HCT116 (cell line): ENCODE results near the gene MEF2B. TPM values are rescaled to one million over a fixed set of nuclear protein-coding genes. Genes with fewer than 3 reads are reported as not detected.
A peak's percentile ranks its signal among the peaks of the same experiment; 100 is the strongest.

Source experiments
- ATAC-seq: fragments of 200-7000 bp; cut with Tn5 transposase; 2 replicates; pipeline ENCODE4 v1.9.1; 2020; ENCODE audit warnings: mild to moderate bottlenecking, moderate library complexity
- BruUV-seq: library from RNA; stranded (reverse); fragments of 400-500 nt; replicated peaks from 2 replicates; lab custom pipeline; 2021; lab: Mats Ljungman, UMichigan
- CTCF ChIA-PET: fragments of 300-600 bp; sonication (Branson Sonifier 250); formaldehyde crosslinking; loops from one replicate; lab custom pipeline; 2021; ENCODE audit warnings: antibody characterized with exemption; lab: Charles Lee
- POLR2A ChIA-PET: fragments of 300-600, 350-600 bp; sonication (Branson Sonifier 250); formaldehyde crosslinking; loops from one replicate; lab custom pipeline; 2021; ENCODE audit warnings: antibody characterized with exemption; lab: Charles Lee
- RAD21 ChIA-PET, 2 experiments: fragments of 300-600 bp; sonication (Branson Sonifier 250); formaldehyde crosslinking; loops; one replicate each; lab custom pipeline; 2023; ENCODE audit warnings: low total read pairs in 2 of 2; ENCODE audit not compliant: uncharacterized antibody in 2 of 2, unreplicated experiment in 2 of 2, low non-redundant PET in 1 of 2; lab: Charles Lee
- DNase-seq: peaks from one replicate; pipeline ENCODE4 v3.0.0-alpha.2; 2010; ENCODE audit warnings: low read depth, low spot score
- H2AFZ ChIP-seq: fragments of 200-600 bp; shearing (Covaris generic), sonication (generic); 2 replicates; pipeline ENCODE4 v1.6.1; 2017; ENCODE audit warnings: low read depth, mixed run types, mixed read lengths, antibody characterized with exemption, low read length; ENCODE audit not compliant: poor library complexity, severe bottlenecking
- H3K27ac ChIP-seq: 2 replicates; pipeline ENCODE4 v1.5.1; 2012; ENCODE audit warnings: low read depth, low read length
- H3K27me3 ChIP-seq: fragments of 200-600 bp; sonication (generic); 2 replicates; pipeline ENCODE4 v1.6.1; 2016; ENCODE audit warnings: mixed run types, low read length, mixed read lengths; ENCODE audit not compliant: insufficient read depth
- H3K36me3 ChIP-seq, 2 experiments: fragments of 200-500 bp in 1 of 2; fragments of 200-600 bp in 1 of 2; sonication (Bioruptor generic) in 1 of 2; sonication (generic) in 1 of 2; 2 replicates each; pipeline versions ENCODE4 v1.5.1 to v1.6.1; 2014 to 2016; ENCODE audit warnings: low read length in 2 of 2, inconsistent platforms in 1 of 2, mixed read lengths in 1 of 2, mixed run types in 1 of 2; ENCODE audit not compliant: insufficient read depth in 2 of 2, control insufficient read depth in 1 of 2
- H3K4me1 ChIP-seq, 2 experiments: fragments of 200-600 bp in 1 of 2; sonication (generic) in 1 of 2; 2 replicates each; pipeline versions ENCODE4 v1.5.1 to v1.6.1; 2012 to 2017; ENCODE audit warnings: low read length in 2 of 2, inconsistent platforms in 1 of 2, mild to moderate bottlenecking in 1 of 2, mixed read lengths in 1 of 2, mixed run types in 1 of 2, moderate library complexity in 1 of 2; ENCODE audit not compliant: insufficient read depth in 2 of 2, control insufficient read depth in 1 of 2
- H3K4me2 ChIP-seq: fragments of 200-600 bp; sonication (generic); 2 replicates; pipeline ENCODE4 v1.6.1; 2017; ENCODE audit warnings: mixed run types, low read length, mixed read lengths
- H3K4me3 ChIP-seq, 2 experiments: fragments of 200-600 bp in 1 of 2; sonication (generic) in 1 of 2; replicated peaks in 1 of 2; 2 replicates each; pipeline ENCODE4 v1.5.1; 2011 to 2016; ENCODE audit warnings: low read length in 2 of 2, control low read depth in 1 of 2, low read depth in 1 of 2, mild to moderate bottlenecking in 1 of 2, mixed read lengths in 1 of 2, mixed run types in 1 of 2
- H3K79me2 ChIP-seq: fragments of 200-600 bp; sonication (generic); 2 replicates; pipeline ENCODE4 v1.6.1; 2017; ENCODE audit warnings: mild to moderate bottlenecking, mixed run types, low read length, moderate library complexity, mixed read lengths; ENCODE audit not compliant: insufficient read depth
- H3K9ac ChIP-seq: fragments of 200-600 bp; sonication (generic); 2 replicates; pipeline ENCODE4 v1.6.1; 2016; ENCODE audit warnings: low read length, mixed read lengths
- H3K9me2 ChIP-seq: fragments of 200-600 bp; sonication (generic), shearing (Covaris generic); 2 replicates; pipeline ENCODE4 v1.6.1; 2017; ENCODE audit warnings: mixed run types, mild to moderate bottlenecking, moderate library complexity; ENCODE audit not compliant: insufficient read depth
- H3K9me3 ChIP-seq, 2 experiments: fragments of 200-500 bp in 1 of 2; fragments of 200-600 bp in 1 of 2; sonication (Bioruptor generic) in 1 of 2; sonication (generic) in 1 of 2; 2 replicates each; pipeline ENCODE4 v1.6.1; 2014 to 2017; ENCODE audit warnings: low read length in 2 of 2, mixed read lengths in 2 of 2, inconsistent platforms in 1 of 2, low read depth in 1 of 2, mild to moderate bottlenecking in 1 of 2, mixed run types in 1 of 2, moderate library complexity in 1 of 2; ENCODE audit not compliant: control insufficient read depth in 1 of 2, insufficient read depth in 1 of 2
- H4K20me1 ChIP-seq: fragments of 200-600 bp; sonication (generic), shearing (Covaris generic); 2 replicates; pipeline ENCODE4 v1.6.1; 2017; ENCODE audit warnings: mixed run types, mild to moderate bottlenecking, moderate library complexity; ENCODE audit not compliant: insufficient read depth
- EZH2phosphoT487 ChIP-seq: fragments of 200-600 bp; IDR thresholded peaks from 2 replicates; pipeline ENCODE4 v1.6.1; 2018; ENCODE audit warnings: antibody characterized with exemption, borderline replicate concordance
- JUND ChIP-seq: IDR thresholded peaks from 2 replicates; pipeline ENCODE4 v1.6.1; 2012
- POLR2AphosphoS5 ChIP-seq: IDR thresholded peaks from 2 replicates; pipeline ENCODE4 v1.6.1; 2011; ENCODE audit warnings: mild to moderate bottlenecking, low read depth, low read length, moderate library complexity
- YY1 ChIP-seq: IDR thresholded peaks from 2 replicates; pipeline ENCODE4 v1.6.1; 2011; ENCODE audit warnings: low read length, low read depth, moderate library complexity, mild to moderate bottlenecking; ENCODE audit not compliant: insufficient replicate concordance; ENCODE audit errors: extremely low read depth
- ZNF274 ChIP-seq: fragments of 200-500 bp; sonication (Bioruptor generic); IDR thresholded peaks from 2 replicates; pipeline ENCODE4 v1.6.1; 2014; ENCODE audit warnings: mild to moderate bottlenecking, low read depth, low read length, inconsistent platforms
- intact Hi-C: fragments of 100-400 bp; cut with micrococcal nuclease; formaldehyde crosslinking; loops from 2 replicates; pipeline ENCODE4 v1.10.0; 2022
- total RNA-seq: library from RNA; stranded (reverse); gene quantifications from one replicate; pipeline ENCODE4 v1.2.1, GENCODE V29; 2021; ENCODE audit not compliant: unreplicated experiment
- TF ChIP-seq, protein P1 (sequence below): IDR thresholded peaks from 2 replicates; pipeline ENCODE4 v1.6.1; 2012; ENCODE audit warnings: low read depth

Gene MEF2B
- total RNA-seq, 1 experiment from 2014 or later: 7.9 TPM

DNA sequence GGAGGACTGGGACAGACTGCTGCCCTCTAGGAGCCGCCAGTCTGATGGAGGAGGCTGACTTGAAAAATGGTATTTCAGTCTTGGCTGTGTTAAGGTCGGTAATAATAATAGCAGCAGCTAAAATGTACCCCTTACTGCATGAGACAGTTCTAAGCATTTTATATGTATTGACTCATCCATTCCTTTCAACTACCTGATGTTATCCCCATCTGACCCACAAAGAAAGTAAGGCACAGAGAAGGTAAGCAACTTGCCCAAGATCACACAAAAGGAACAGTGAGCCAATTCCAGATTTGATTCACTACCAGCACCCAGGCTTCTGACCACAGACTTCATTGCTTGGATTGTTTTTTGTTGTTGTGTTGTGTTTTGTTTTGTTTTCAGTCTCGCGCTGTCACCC, 45.7 kb upstream of the MEF2B start (continued):
- TF ChIP-seq ZNF274: no peak
- no peak for TF ChIP-seq POLR2AphosphoS5
- TF ChIP-seq, protein P1, sequence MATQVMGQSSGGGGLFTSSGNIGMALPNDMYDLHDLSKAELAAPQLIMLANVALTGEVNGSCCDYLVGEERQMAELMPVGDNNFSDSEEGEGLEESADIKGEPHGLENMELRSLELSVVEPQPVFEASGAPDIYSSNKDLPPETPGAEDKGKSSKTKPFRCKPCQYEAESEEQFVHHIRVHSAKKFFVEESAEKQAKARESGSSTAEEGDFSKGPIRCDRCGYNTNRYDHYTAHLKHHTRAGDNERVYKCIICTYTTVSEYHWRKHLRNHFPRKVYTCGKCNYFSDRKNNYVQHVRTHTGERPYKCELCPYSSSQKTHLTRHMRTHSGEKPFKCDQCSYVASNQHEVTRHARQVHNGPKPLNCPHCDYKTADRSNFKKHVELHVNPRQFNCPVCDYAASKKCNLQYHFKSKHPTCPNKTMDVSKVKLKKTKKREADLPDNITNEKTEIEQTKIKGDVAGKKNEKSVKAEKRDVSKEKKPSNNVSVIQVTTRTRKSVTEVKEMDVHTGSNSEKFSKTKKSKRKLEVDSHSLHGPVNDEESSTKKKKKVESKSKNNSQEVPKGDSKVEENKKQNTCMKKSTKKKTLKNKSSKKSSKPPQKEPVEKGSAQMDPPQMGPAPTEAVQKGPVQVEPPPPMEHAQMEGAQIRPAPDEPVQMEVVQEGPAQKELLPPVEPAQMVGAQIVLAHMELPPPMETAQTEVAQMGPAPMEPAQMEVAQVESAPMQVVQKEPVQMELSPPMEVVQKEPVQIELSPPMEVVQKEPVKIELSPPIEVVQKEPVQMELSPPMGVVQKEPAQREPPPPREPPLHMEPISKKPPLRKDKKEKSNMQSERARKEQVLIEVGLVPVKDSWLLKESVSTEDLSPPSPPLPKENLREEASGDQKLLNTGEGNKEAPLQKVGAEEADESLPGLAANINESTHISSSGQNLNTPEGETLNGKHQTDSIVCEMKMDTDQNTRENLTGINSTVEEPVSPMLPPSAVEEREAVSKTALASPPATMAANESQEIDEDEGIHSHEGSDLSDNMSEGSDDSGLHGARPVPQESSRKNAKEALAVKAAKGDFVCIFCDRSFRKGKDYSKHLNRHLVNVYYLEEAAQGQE: no peak
- no peak for TF ChIP-seq JUND
- no peak for TF ChIP-seq YY1
- TF ChIP-seq EZH2phosphoT487: no peak
- TF ChIP-seq, all 23 proteins: peak for 0

DNA sequence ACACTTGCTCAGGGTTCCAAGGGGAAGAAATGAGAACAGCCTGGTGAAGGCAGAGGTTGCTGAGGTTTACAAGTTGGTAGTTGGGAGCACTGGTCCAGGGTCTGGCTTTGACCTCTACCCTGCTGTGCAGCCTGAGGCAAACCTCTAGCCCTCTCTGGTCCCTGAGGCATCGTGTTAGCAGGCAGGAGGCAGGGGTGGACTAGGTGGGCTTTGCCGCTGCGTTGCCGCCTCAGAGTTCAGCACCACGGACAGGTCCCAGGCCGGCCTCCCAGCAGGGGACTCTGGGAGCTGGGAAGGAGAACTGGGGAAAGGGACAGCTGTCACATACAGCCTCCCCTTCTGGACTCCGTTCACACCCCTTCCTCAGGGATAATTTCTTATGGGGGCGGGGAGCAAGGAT, 44.8 kb upstream of the MEF2B start:
- Histone ChIP-seq H3K27ac (no peak overlapping the region), H3K4me1 (peaks cover 5 to 8% of the 10 kb centered on the region in 2 experiments; a peak in 2 of 4 replicates), H3K4me3 (no peak overlapping the region), H3K36me3 (no peaks in the 10 kb centered on the region), H3K9ac (no peak overlapping the region), H3K27me3 (no peaks in the 10 kb centered on the region), H2AFZ (no peak overlapping the region), H4K20me1 (no peaks in the 10 kb centered on the region), H3K9me2 (no peaks in the 10 kb centered on the region), H3K9me3 (no peaks in the 10 kb centered on the region), H3K4me2 (no peak overlapping the region), H3K79me2 (no peaks in the 10 kb centered on the region)
- DNase-seq: no peak
- intact Hi-C loops: no loop called here
- TF ChIP-seq EZH2phosphoT487: no peak
- TF ChIP-seq, protein P1: peak; percentile 89
- POLR2A ChIA-PET: no interaction called here
- RAD21 ChIA-PET: no interaction called here
- ATAC-seq: peak; percentile 55
- CTCF ChIA-PET: interaction anchor here (1.0 kb wide), 1 partner anchor 11 kb away, joined by 3 read pairs; no protein-coding TSS in a partner anchor
- BruUV-seq: no TSS peak
